H1 (cell line): ENCODE results near the gene EIF4EBP2. TPM values are rescaled to one million over a fixed set of nuclear protein-coding genes. Genes with fewer than 3 reads are reported as not detected.

Source experiments
- CTCF ChIA-PET: fragments of 300-600 bp; sonication (Branson Sonifier 250); formaldehyde crosslinking; loops from one replicate; lab custom pipeline; 2021; ENCODE audit not compliant: partially characterized antibody; lab: Charles Lee
- POLR2A ChIA-PET: fragments of 300-600 bp; sonication (Branson Sonifier 250); formaldehyde crosslinking; loops from one replicate; lab custom pipeline; 2021; ENCODE audit warnings: inconsistent platforms; ENCODE audit not compliant: partially characterized antibody; lab: Charles Lee
- DNase-seq, 2 experiments: peaks; one replicate each; pipeline versions ENCODE4 v3.0.0 to v3.0.0-alpha.2; 2010 to 2022; ENCODE audit warnings: low spot score in 2 of 2, low read depth in 1 of 2, mixed read lengths in 1 of 2
- FAIRE-seq: peaks from 2 replicates; lab custom pipeline; 2011; peaks lifted over from hg19 to GRCh38; lab: Jason Lieb, UNC
- H2AFZ ChIP-seq: 2 replicates; pipeline ENCODE4 v1.8.1; 2012; ENCODE audit warnings: low read length, inconsistent platforms
- H2AK5ac ChIP-seq: 2 replicates; pipeline ENCODE4 v1.6.1; 2013; ENCODE audit warnings: low read depth, low read length
- H2BK120ac ChIP-seq: replicated peaks from 2 replicates; pipeline ENCODE3; 2013; ENCODE audit warnings: low read depth, low read length, inconsistent platforms
- H2BK12ac ChIP-seq: 2 replicates; pipeline ENCODE4 v1.6.1; 2013; ENCODE audit warnings: low read depth, low read length
- H2BK15ac ChIP-seq: 2 replicates; pipeline ENCODE4 v1.6.1; 2013; ENCODE audit warnings: low read length
- H2BK20ac ChIP-seq: 2 replicates; pipeline ENCODE4 v1.6.1; 2013; ENCODE audit warnings: low read length
- H2BK5ac ChIP-seq: 2 replicates; pipeline ENCODE4 v1.6.1; 2013; ENCODE audit warnings: low read depth, low read length
- H3K14ac ChIP-seq: 2 replicates; pipeline ENCODE4 v1.6.1; 2013; ENCODE audit warnings: inconsistent platforms; ENCODE audit not compliant: insufficient read length
- H3K18ac ChIP-seq: 2 replicates; pipeline ENCODE4 v1.6.1; 2013; ENCODE audit warnings: low read length; ENCODE audit errors: extremely low read depth
- H3K23ac ChIP-seq: 2 replicates; pipeline ENCODE4 v1.6.1; 2013; ENCODE audit warnings: inconsistent platforms; ENCODE audit not compliant: insufficient read length
- H3K23me2 ChIP-seq: 2 replicates; pipeline ENCODE4 v1.6.1; 2013; ENCODE audit warnings: low read depth, low read length
- H3K27ac ChIP-seq: 2 replicates; pipeline ENCODE4 v1.6.1; 2011; ENCODE audit warnings: low read depth, low read length, inconsistent platforms
- H3K27me3 ChIP-seq, 4 experiments: replicated peaks in 1 of 4; 1 replicate in 1 of 4; 2 replicates in 3 of 4; pipeline versions ENCODE4 v1.6.1 to v1.8.1; 2011 to 2013; ENCODE audit warnings: low read length in 3 of 4, mild to moderate bottlenecking in 3 of 4, inconsistent platforms in 2 of 4, mixed read lengths in 2 of 4, moderate library complexity in 1 of 4; ENCODE audit not compliant: control insufficient read depth in 3 of 4, insufficient read depth in 3 of 4; ENCODE audit errors: extremely low read depth in 1 of 4
- H3K36me3 ChIP-seq, 4 experiments: 2 replicates each; pipeline versions ENCODE4 v1.6.1 to v1.8.1; 2011 to 2013; ENCODE audit warnings: mild to moderate bottlenecking in 4 of 4, low read length in 3 of 4, moderate library complexity in 2 of 4, control low read depth in 1 of 4, inconsistent platforms in 1 of 4; ENCODE audit not compliant: insufficient read depth in 4 of 4, control insufficient read depth in 2 of 4
- H3K4ac ChIP-seq: replicated peaks from 2 replicates; pipeline ENCODE3; 2013; ENCODE audit warnings: low read length, low read depth, mixed read lengths, inconsistent platforms; ENCODE audit not compliant: insufficient read length
- H3K4me1 ChIP-seq, 4 experiments: replicated peaks in 1 of 4; 1 replicate in 1 of 4; 2 replicates in 3 of 4; pipeline versions ENCODE4 v1.6.1 to v1.8.1; 2011 to 2013; ENCODE audit warnings: low read length in 3 of 4, inconsistent platforms in 2 of 4, mixed read lengths in 1 of 4; ENCODE audit not compliant: insufficient read depth in 4 of 4, control insufficient read depth in 3 of 4
- H3K4me2 ChIP-seq, 2 experiments: 2 replicates each; pipeline versions ENCODE4 v1.6.1 to v1.8.1; 2011 to 2013; ENCODE audit warnings: low read depth in 2 of 2, low read length in 2 of 2, control low read depth in 1 of 2, inconsistent platforms in 1 of 2, mild to moderate bottlenecking in 1 of 2; ENCODE audit not compliant: insufficient read depth in 1 of 2
- H3K4me3 ChIP-seq, 4 experiments: fragments of 200-600, 300-600 bp in 1 of 4; sonication (generic), shearing (Covaris generic), sonication (Bioruptor Twin) in 1 of 4; 2 replicates each; pipeline versions ENCODE4 v1.5.1 to v1.8.1; 2011 to 2016; ENCODE audit warnings: low read length in 4 of 4, low read depth in 3 of 4, control low read depth in 2 of 4, inconsistent platforms in 2 of 4, mild to moderate bottlenecking in 2 of 4, mixed read lengths in 1 of 4, moderate library complexity in 1 of 4; ENCODE audit not compliant: insufficient read depth in 2 of 4; ENCODE audit errors: extremely low read depth in 1 of 4
- H3K56ac ChIP-seq: replicated peaks from 2 replicates; pipeline ENCODE3; 2013; ENCODE audit warnings: low read depth, mild to moderate bottlenecking, mixed read lengths, low read length, inconsistent platforms; ENCODE audit not compliant: insufficient read length
- H3K79me1 ChIP-seq: 2 replicates; pipeline ENCODE4 v1.6.1; 2013; ENCODE audit warnings: low read depth, low read length, control low read depth
- H3K79me2 ChIP-seq, 2 experiments: 2 replicates each; pipeline versions ENCODE4 v1.6.1 to v1.8.1; 2012 to 2013; ENCODE audit warnings: low read length in 2 of 2, mild to moderate bottlenecking in 2 of 2, inconsistent platforms in 1 of 2; ENCODE audit not compliant: insufficient read depth in 2 of 2, control insufficient read depth in 1 of 2
- H3K9ac ChIP-seq, 4 experiments: replicated peaks in 1 of 4; 1 replicate in 1 of 4; 2 replicates in 3 of 4; pipeline versions ENCODE4 v1.6.1 to v1.8.1; 2011 to 2013; ENCODE audit warnings: low read depth in 3 of 4, low read length in 3 of 4, control low read depth in 2 of 4, mild to moderate bottlenecking in 2 of 4, moderate library complexity in 2 of 4, inconsistent platforms in 1 of 4; ENCODE audit errors: extremely low read depth in 1 of 4
- H3K9me3 ChIP-seq, 2 experiments: 2 replicates each; pipeline versions ENCODE4 v1.6.1 to v1.8.1; 2012 to 2013; ENCODE audit warnings: mild to moderate bottlenecking in 2 of 2, moderate library complexity in 2 of 2, control low read depth in 1 of 2, inconsistent platforms in 1 of 2, low read depth in 1 of 2, low read length in 1 of 2, mixed read lengths in 1 of 2; ENCODE audit not compliant: insufficient read depth in 2 of 2
- H4K20me1 ChIP-seq, 2 experiments: replicated peaks in 1 of 2; 2 replicates each; pipeline versions ENCODE3 to v1.8.1; 2011 to 2013; ENCODE audit warnings: inconsistent platforms in 2 of 2, low read length in 2 of 2, mild to moderate bottlenecking in 1 of 2; ENCODE audit not compliant: insufficient read depth in 2 of 2, control insufficient read depth in 1 of 2
- H4K5ac ChIP-seq: 2 replicates; pipeline ENCODE4 v1.6.1; 2013; ENCODE audit warnings: low read length, low read depth, mixed read lengths, inconsistent platforms; ENCODE audit not compliant: insufficient read length
- H4K8ac ChIP-seq: 2 replicates; pipeline ENCODE4 v1.8.0; 2013; ENCODE audit warnings: mild to moderate bottlenecking, moderate library complexity, low read length, inconsistent platforms; ENCODE audit not compliant: insufficient read depth; ENCODE audit errors: extremely low read depth
- H4K91ac ChIP-seq: replicated peaks from 2 replicates; pipeline ENCODE3; 2013; ENCODE audit warnings: low read length, mixed read lengths, inconsistent platforms; ENCODE audit not compliant: insufficient read length
- PHF8 ChIP-seq: fragments of 200-600 bp; sonication (generic); conservative IDR thresholded peaks from 2 replicates; pipeline ENCODE4 v1.7.1; 2012; ENCODE audit warnings: low read depth, mild to moderate bottlenecking, inconsistent platforms, low read length, moderate library complexity
- RAD21 ChIP-seq, 2 experiments: IDR thresholded peaks in 1 of 2; conservative IDR thresholded peaks in 1 of 2; 2 replicates each; pipeline ENCODE4 v1.6.1; 2011; ENCODE audit warnings: low read depth in 2 of 2, low read length in 2 of 2, improper control_type of control experiment in 1 of 2, inconsistent platforms in 1 of 2, mild to moderate bottlenecking in 1 of 2, moderate library complexity in 1 of 2
- WGBS, 2 experiments: shearing (Covaris generic) in 1 of 2; methylation state at CpG; one replicate each; pipeline versions ENCODE4 v1.1.6 to v1.1.7; 2013 to 2015; ENCODE audit warnings: low lambda C conversion rate in 2 of 2, mixed read lengths in 2 of 2, inconsistent platforms in 1 of 2, low coverage in 1 of 2, missing lambda C conversion rate in 1 of 2; ENCODE audit not compliant: insufficient replicate concordance in 2 of 2, insufficient coverage in 1 of 2, insufficient read length in 1 of 2; ENCODE audit errors: extremely low coverage in 1 of 2, missing lambda C conversion rate in 1 of 2; 5-methylcytosine and 5-hydroxymethylcytosine counted together
- polyA plus RNA-seq, 7 experiments: library from polyadenylated mRNA; depleted of rRNA in 3 of 7; stranded (reverse) in 5 of 7; unstranded in 2 of 7; fragments of >200 nt in 5 of 7; fragments of 200-250 nt in 2 of 7; gene quantifications; 1 replicate in 5 of 7; 2 replicates in 1 of 7; 4 replicates in 1 of 7; pipeline versions ENCODE4 v1.2.1 to v1.2.3, GENCODE V29; 2011 to 2013; ENCODE audit warnings: missing spikeins in 2 of 7, mixed read lengths in 2 of 7
- total RNA-seq: library from RNA; stranded (reverse); fragmentation: NEBNext Ultra II Directional; extraction: Animal tissue kit (Norgen Biotek cat#: 25700); gene quantifications from 2 replicates; pipeline ENCODE4 v1.2.1, GENCODE V29; 2021
- TF ChIP-seq, protein P1 (sequence below), 3 experiments: IDR thresholded peaks; 1 replicate in 2 of 3; 2 replicates in 1 of 3; pipeline versions ENCODE4 v1.5.1 to v1.6.1; 2011; ENCODE audit warnings: low read length in 3 of 3, mild to moderate bottlenecking in 3 of 3, inconsistent platforms in 2 of 3, low read depth in 1 of 3, moderate library complexity in 1 of 3; ENCODE audit not compliant: insufficient read depth in 1 of 3; ENCODE audit errors: control extremely low read depth in 1 of 3

The EIF4EBP2 gene
- total and polyA plus RNA-seq, 2 of the 8 experiments (the other 6 are each of a cell fraction or from before 2014, with no cell fraction given), result 55.3 to 144 TPM

DNA sequence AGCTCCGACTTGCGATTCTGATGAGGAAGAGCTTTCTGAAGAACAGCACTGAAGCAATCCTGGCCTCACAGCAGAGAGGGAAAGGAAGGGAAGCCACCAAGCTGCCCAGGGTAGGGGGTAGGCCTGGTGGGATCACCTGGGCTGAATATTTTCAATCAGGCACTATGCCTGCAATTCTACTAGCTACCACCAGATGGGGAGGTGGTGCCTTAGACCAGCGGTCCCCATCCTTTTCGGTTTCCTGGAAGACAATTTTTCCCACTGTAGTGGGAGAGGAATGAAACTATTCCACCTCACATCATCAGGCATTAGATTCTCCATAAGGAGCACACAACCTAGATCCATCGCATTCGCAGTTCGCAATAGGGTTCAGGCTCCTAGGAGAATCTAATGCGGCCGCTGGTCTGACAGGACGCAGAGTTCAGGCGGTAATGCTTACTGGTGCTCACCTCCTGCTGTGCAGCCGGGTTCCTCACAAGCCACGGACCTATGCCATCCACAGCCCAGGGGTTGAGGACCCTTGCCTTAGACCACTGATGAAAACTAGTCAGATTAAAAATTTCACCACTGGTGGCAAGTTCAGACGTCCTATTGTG, 24.3 kb upstream of the EIF4EBP2 start:
- H4K5ac ChIP-seq, result no peak overlapping the region
- no peak overlapping the region for H3K23ac ChIP-seq
- peaks cover 11% of the 10 kb centered on the region for H3K23me2 ChIP-seq
- H2AK5ac ChIP-seq, result no peak overlapping the region
- H3K4me1 ChIP-seq, result peaks cover 0 to 7% (median under 1%) of the 10 kb centered on the region in 4 experiments; a peak in 4 of 7 replicates
- ChIA-PET POLR2A (interaction anchor here (0.8 kb wide), 1 partner anchor 19 kb away, joined by 3 read pairs; no protein-coding TSS in a partner anchor), CTCF (interaction anchor here (0.6 to 7.2 kb wide), 51 partner anchors 9 to 517 kb away, joined by 3 to 60 read pairs (median 4); partner anchors contain the start of gene EIF4EBP2)
- no peak overlapping the region for H3K4ac ChIP-seq
- H2BK120ac ChIP-seq, result no peak overlapping the region
- DNase-seq (peak in 1 of 2 experiments; percentile 70), FAIRE-seq (peak; percentile 57)
- no peak overlapping the region for H2AFZ ChIP-seq
- no peak overlapping the region for H3K14ac ChIP-seq
- no peak overlapping the region for H4K91ac ChIP-seq
- H4K20me1 ChIP-seq, result peaks cover 0 to 13% of the 10 kb centered on the region in 2 experiments
- no peak overlapping the region for H3K4me2 ChIP-seq
- TF ChIP-seq RAD21 (IDR thresholded peaks at IDR 0.05 in 1 of 2, conservative IDR thresholded peaks at IDR 0.05 in 1 of 2; ENCODE audit: low read depth in 2 of 2, low read length in 2 of 2) (peak; percentile 66 to 71), PHF8 (no peak)
- TF ChIP-seq, protein P1, sequence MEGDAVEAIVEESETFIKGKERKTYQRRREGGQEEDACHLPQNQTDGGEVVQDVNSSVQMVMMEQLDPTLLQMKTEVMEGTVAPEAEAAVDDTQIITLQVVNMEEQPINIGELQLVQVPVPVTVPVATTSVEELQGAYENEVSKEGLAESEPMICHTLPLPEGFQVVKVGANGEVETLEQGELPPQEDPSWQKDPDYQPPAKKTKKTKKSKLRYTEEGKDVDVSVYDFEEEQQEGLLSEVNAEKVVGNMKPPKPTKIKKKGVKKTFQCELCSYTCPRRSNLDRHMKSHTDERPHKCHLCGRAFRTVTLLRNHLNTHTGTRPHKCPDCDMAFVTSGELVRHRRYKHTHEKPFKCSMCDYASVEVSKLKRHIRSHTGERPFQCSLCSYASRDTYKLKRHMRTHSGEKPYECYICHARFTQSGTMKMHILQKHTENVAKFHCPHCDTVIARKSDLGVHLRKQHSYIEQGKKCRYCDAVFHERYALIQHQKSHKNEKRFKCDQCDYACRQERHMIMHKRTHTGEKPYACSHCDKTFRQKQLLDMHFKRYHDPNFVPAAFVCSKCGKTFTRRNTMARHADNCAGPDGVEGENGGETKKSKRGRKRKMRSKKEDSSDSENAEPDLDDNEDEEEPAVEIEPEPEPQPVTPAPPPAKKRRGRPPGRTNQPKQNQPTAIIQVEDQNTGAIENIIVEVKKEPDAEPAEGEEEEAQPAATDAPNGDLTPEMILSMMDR (IDR thresholded peaks at IDR 0.05; ENCODE audit: control extremely low read depth in 1 of 3, insufficient read depth in 1 of 3, low read depth in 1 of 3, low read length in 3 of 3), result peak; percentile 59 to 94 (median 85)
- H3K9me3 ChIP-seq, result peaks cover 3% of the 10 kb centered on the region in 2 experiments; a peak in 2 of 4 replicates
- H3K79me2 ChIP-seq, result peaks cover 0 to 13% of the 10 kb centered on the region in 2 experiments; a peak in 1 of 4 replicates
- no peak overlapping the region for H3K18ac ChIP-seq
- H3K27me3 ChIP-seq, result peaks cover 0 to 18% (median 7%) of the 10 kb centered on the region in 4 experiments; a peak in 4 of 7 replicates
- no peak overlapping the region for H3K4me3 ChIP-seq
- 79% methylated on average over 14 of the region's 14 CpGs; no CpG with 5 or more reads in 1 of the 2 experiments for WGBS, 2 experiments
- H3K27ac ChIP-seq, result no peak overlapping the region
- H3K36me3 ChIP-seq, result peaks cover 0 to 9% (median 3%) of the 10 kb centered on the region in 4 experiments; a peak in 3 of 8 replicates
- no peak overlapping the region for H2BK20ac ChIP-seq
- no peak overlapping the region for H3K9ac ChIP-seq
- H2BK12ac ChIP-seq, result no peak overlapping the region
- H2BK5ac ChIP-seq, result no peak overlapping the region
- no peak overlapping the region for H3K56ac ChIP-seq
- no peak overlapping the region for H2BK15ac ChIP-seq
- peaks cover 3% of the 10 kb centered on the region; the same call in 1 of the 2 replicates for H3K79me1 ChIP-seq
- H4K8ac ChIP-seq, result no peak overlapping the region
